ENCODE measurements around the gene CTSS. TPM values are rescaled to one million over a fixed set of nuclear protein-coding genes. Genes with fewer than 3 reads are reported as not detected.

The CTSS gene
- 10 to 100 TPM; 30.9 to 31.2 TPM for total RNA-seq
- polyA plus RNA-seq = 151 TPM

GRCh38 chr1:150765296-150765976, at the start of gene CTSS:
Gene CTSS (minus strand): TSS chr1:150765778. CDS start chr1:150764763, 1,015 bp downstream.
- no peaks in the 10 kb centered on the region for H3K36me3 ChIP-seq (ENCODE audit: insufficient read depth, low read length)
- H3K4me3 ChIP-seq (ENCODE audit: low read length) = peak within 1 kb of the TSS; percentile 61
- H3K27ac Mint-ChIP-seq = peak within 1 kb of the TSS; percentile 82 to 98 (median 96)
- no peaks in the 10 kb centered on the region for H3K27me3 ChIP-seq (ENCODE audit: insufficient read depth, low read length, poor library complexity, severe bottlenecking)
- no peaks in the 10 kb centered on the region for H3K9me3 ChIP-seq (ENCODE audit: low read length)
- peaks cover 28% of the 10 kb centered on the region for H3K4me1 ChIP-seq (ENCODE audit: insufficient read depth, low read length)
- H3K4me1 Mint-ChIP-seq = peaks cover 34 to 61% (median 51%) of the 10 kb centered on the region in 3 donors
- no peaks in the 10 kb centered on the region for H3K9me3 Mint-ChIP-seq
- H3K27ac ChIP-seq (ENCODE audit: low read depth, low read length) = peak within 1 kb of the TSS; percentile 63
- H3K4me3 Mint-ChIP-seq = peak within 1 kb of the TSS; percentile 88 to 96 (median 93)
- no peaks in the 10 kb centered on the region for H3K27me3 Mint-ChIP-seq
- ChIA-PET POLR2A (interaction anchor here (0.6 to 1.5 kb wide), 5 partner anchors 9 to 186 kb away, joined by 3 to 6 read pairs (median 4); partner anchors contain the start of genes GOLPH3L and MCL1), CTCF (no interaction called here)
- H3K36me3 Mint-ChIP-seq = peaks cover 6 to 28% (median 14%) of the 10 kb centered on the region in 3 donors
- peak in 2 of 5 donors; percentile 30 to 46 for DNase-seq

DNA sequence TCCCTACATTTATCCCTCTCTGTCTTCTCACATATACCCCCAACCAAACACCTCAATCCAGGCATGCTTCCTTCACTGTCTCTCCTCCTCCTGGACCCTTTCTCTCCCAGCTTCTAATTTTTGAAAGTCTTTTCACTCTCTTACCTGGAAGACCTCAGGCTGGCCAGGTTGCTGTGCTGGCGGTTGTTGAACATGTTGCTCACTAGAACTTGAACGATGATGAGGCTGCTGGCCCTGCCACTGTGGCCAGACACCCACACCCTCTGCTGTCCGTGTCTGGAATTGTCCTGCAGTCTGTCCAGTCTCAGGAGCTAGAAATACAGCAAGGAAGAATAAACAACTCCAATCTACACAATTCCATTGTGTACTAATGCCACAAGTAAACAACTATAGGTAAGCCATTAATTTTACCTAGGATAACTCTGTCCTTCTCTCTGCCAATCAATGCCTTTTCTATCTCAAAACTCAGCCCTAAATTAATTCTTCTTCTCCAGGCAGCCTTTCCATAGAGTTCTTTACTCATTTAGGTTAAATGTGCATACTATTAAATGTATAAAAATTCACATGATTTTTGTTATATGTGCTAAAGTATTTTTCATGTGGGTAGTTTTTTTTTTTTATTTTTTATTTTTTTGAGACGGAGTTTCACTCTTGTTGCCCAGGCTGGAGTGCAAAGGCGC, 47.6 kb upstream of the CTSS start:
- peaks cover 0 to 30% (median 18%) of the 10 kb centered on the region in 3 donors for H3K36me3 Mint-ChIP-seq
- POLR2A ChIA-PET = no interaction called here
- H3K4me3 Mint-ChIP-seq = no peak overlapping the region

GRCh38 chr1:150810958-150811659, 45.5 kb upstream of the CTSS start:
- H3K9me3 ChIP-seq (ENCODE audit: low read length) = no peaks in the 10 kb centered on the region
- ChIA-PET CTCF (no interaction called here), POLR2A (no interaction called here)
- Mint-ChIP-seq H3K9me3 (no peaks in the 10 kb centered on the region), H3K27ac (peak overlapping the region in 1 of 8 donors; percentile 36), H3K4me3 (no peak overlapping the region), H3K36me3 (peaks cover 0 to 12% (median 8%) of the 10 kb centered on the region in 3 donors), H3K27me3 (no peaks in the 10 kb centered on the region), H3K4me1 (peaks cover 0 to 7% (median 0%) of the 10 kb centered on the region in 3 donors)
- no peak overlapping the region for H3K27ac ChIP-seq (ENCODE audit: low read depth, low read length)
- H3K4me3 ChIP-seq (ENCODE audit: low read length) = no peak overlapping the region
- no peaks in the 10 kb centered on the region for H3K27me3 ChIP-seq (ENCODE audit: insufficient read depth, low read length, poor library complexity, severe bottlenecking)
- DNase-seq = no peak
- no peaks in the 10 kb centered on the region for H3K4me1 ChIP-seq (ENCODE audit: insufficient read depth, low read length)
- H3K36me3 ChIP-seq (ENCODE audit: insufficient read depth, low read length) = peaks cover 25% of the 10 kb centered on the region

More for the DNA sequence above, 47.6 kb upstream of the CTSS start:
- Histone ChIP-seq H3K4me3 (ENCODE audit: low read length) (no peak overlapping the region), H3K27me3 (ENCODE audit: insufficient read depth, low read length, poor library complexity, severe bottlenecking) (no peaks in the 10 kb centered on the region), H3K27ac (ENCODE audit: low read depth, low read length) (no peak overlapping the region), H3K36me3 (ENCODE audit: insufficient read depth, low read length) (peaks cover 36% of the 10 kb centered on the region), H3K9me3 (ENCODE audit: low read length) (no peaks in the 10 kb centered on the region), H3K4me1 (ENCODE audit: insufficient read depth, low read length) (no peaks in the 10 kb centered on the region)
- Mint-ChIP-seq H3K27me3 (no peaks in the 10 kb centered on the region), H3K27ac (no peak overlapping the region), H3K4me1 (peaks cover 0 to 1% (median 0%) of the 10 kb centered on the region in 3 donors), H3K9me3 (no peaks in the 10 kb centered on the region)
- CTCF ChIA-PET = interaction anchor here (1.4 kb wide), 1 partner anchor 252 kb away, joined by 4 read pairs; no protein-coding TSS in a partner anchor
- DNase-seq = no peak

DNA sequence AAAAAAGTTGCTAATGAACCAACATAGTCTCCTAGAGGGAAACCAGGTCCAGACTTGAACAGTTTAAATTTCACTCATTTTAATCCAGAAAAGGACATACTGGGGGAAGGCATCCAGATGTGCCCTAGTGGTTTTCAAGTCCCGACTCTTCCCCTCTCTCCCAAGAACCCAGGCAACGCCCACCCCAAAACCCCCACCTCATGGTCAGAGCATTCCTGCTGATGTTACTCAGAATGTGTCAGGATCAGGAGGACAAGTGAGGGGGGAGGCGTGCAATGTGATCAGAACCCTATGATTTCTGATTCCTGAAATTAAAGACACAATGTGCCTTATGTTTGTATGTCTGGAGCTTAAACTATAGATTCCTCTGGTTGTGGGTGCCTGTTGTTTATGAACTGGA, 44.1 kb upstream of the CTSS start:
- CTCF ChIA-PET = no interaction called here
- Histone ChIP-seq H3K9me3 (ENCODE audit: low read length) (no peaks in the 10 kb centered on the region), H3K4me3 (ENCODE audit: low read length) (no peak overlapping the region), H3K27me3 (ENCODE audit: insufficient read depth, low read length, poor library complexity, severe bottlenecking) (no peaks in the 10 kb centered on the region), H3K27ac (ENCODE audit: low read depth, low read length) (no peak overlapping the region), H3K36me3 (ENCODE audit: insufficient read depth, low read length) (peaks cover 22% of the 10 kb centered on the region), H3K4me1 (ENCODE audit: insufficient read depth, low read length) (no peaks in the 10 kb centered on the region)
- H3K36me3 Mint-ChIP-seq = peaks cover 0 to 5% (median 5%) of the 10 kb centered on the region in 3 donors
- H3K27ac Mint-ChIP-seq = peak overlapping the region in 1 of 8 donors; percentile 69
- DNase-seq = no peak
- H3K27me3 Mint-ChIP-seq = no peaks in the 10 kb centered on the region
- POLR2A ChIA-PET = no interaction called here
- H3K4me1 Mint-ChIP-seq = peaks cover 0 to 7% (median 0%) of the 10 kb centered on the region in 3 donors
- no peak overlapping the region for H3K4me3 Mint-ChIP-seq
- no peaks in the 10 kb centered on the region for H3K9me3 Mint-ChIP-seq

DNA sequence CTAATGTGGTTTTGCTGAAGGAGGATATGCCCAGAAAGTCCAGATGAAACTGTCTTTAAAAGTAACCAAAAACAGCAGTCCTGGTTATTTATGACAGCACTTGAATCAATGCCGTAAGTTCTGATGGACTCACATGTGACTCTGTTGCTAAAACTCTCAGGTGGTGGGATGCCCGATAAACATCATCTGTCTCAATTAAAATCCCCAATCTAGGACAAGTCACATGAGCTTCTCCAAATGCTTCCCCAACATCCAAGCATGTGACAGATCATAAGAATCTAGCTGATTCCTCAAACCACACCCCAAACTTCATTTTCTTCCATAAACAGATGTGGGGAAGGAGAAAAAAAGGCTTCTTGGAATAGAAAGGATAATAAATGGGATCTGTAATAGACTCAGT, 43.3 kb upstream of the CTSS start:
- CTCF ChIA-PET = no interaction called here
- POLR2A ChIA-PET = no interaction called here
- H3K4me1 Mint-ChIP-seq = peaks cover 0 to 7% (median 0%) of the 10 kb centered on the region in 3 donors

DNA sequence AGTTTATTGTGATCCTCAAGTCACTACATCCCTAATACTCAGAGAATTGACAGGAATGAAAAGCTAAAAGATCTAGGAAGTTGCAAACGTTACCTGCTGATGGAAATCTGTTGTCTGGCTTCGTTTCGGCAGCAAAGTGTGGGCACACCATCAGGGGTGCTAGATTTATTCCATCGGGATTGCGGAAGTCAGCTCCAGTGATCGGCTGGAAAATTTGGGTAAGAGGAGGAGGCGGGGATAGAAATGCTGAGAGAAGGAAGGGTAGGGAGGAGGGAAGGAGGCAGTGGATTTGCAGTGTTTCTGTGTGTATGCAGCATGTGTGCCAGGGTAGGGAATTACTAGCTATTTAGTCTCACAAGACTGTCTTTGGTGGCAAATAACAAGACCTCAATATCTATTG, 42.5 kb upstream of the CTSS start, which contains the start of gene CTSK:
Gene CTSK, minus strand, starts transcription at position 140 of the 400 bp plus-strand sequence. CDS start 1,455 bp downstream, outside the sequence.
- Histone ChIP-seq H3K27me3 (ENCODE audit: insufficient read depth, low read length, poor library complexity, severe bottlenecking) (no peaks in the 10 kb centered on the region), H3K4me1 (ENCODE audit: insufficient read depth, low read length) (no peaks in the 10 kb centered on the region), H3K9me3 (ENCODE audit: low read length) (no peaks in the 10 kb centered on the region), H3K27ac (ENCODE audit: low read depth, low read length) (no peak within 1 kb of the TSS), H3K36me3 (ENCODE audit: insufficient read depth, low read length) (peaks cover 17% of the 10 kb centered on the region), H3K4me3 (ENCODE audit: low read length) (no peak within 1 kb of the TSS)
- peaks cover 0 to 7% (median 0%) of the 10 kb centered on the region in 3 donors for H3K4me1 Mint-ChIP-seq
- peak within 1 kb of the TSS in 5 of 8 donors; percentile 3 to 45 (median 26) for H3K27ac Mint-ChIP-seq
- ChIA-PET CTCF (interaction anchor here (0.8 kb wide), 1 partner anchor 23 kb away, joined by 3 read pairs; no protein-coding TSS in a partner anchor), POLR2A (no interaction called here)
- H3K36me3 Mint-ChIP-seq = peaks cover 0 to 17% (median 8%) of the 10 kb centered on the region in 3 donors
- DNase-seq = no peak
- H3K27me3 Mint-ChIP-seq = no peaks in the 10 kb centered on the region
- no peaks in the 10 kb centered on the region for H3K9me3 Mint-ChIP-seq
- peak within 1 kb of the TSS in 2 of 7 donors; percentile 17 to 19 for H3K4me3 Mint-ChIP-seq

More for the DNA sequence above, 43.3 kb upstream of the CTSS start:
- Histone ChIP-seq H3K27me3 (ENCODE audit: insufficient read depth, low read length, poor library complexity, severe bottlenecking) (no peaks in the 10 kb centered on the region), H3K27ac (ENCODE audit: low read depth, low read length) (no peak overlapping the region), H3K9me3 (ENCODE audit: low read length) (no peaks in the 10 kb centered on the region), H3K4me1 (ENCODE audit: insufficient read depth, low read length) (no peaks in the 10 kb centered on the region), H3K36me3 (ENCODE audit: insufficient read depth, low read length) (peaks cover 19% of the 10 kb centered on the region), H3K4me3 (ENCODE audit: low read length) (no peak overlapping the region)
- H3K4me3 Mint-ChIP-seq = no peak overlapping the region
- H3K36me3 Mint-ChIP-seq = peaks cover 0 to 11% (median 4%) of the 10 kb centered on the region in 3 donors
- no peaks in the 10 kb centered on the region for H3K27me3 Mint-ChIP-seq
- peak overlapping the region in 2 of 8 donors; percentile 8 to 26 for H3K27ac Mint-ChIP-seq
- DNase-seq = no peak
- H3K9me3 Mint-ChIP-seq = no peaks in the 10 kb centered on the region

DNA sequence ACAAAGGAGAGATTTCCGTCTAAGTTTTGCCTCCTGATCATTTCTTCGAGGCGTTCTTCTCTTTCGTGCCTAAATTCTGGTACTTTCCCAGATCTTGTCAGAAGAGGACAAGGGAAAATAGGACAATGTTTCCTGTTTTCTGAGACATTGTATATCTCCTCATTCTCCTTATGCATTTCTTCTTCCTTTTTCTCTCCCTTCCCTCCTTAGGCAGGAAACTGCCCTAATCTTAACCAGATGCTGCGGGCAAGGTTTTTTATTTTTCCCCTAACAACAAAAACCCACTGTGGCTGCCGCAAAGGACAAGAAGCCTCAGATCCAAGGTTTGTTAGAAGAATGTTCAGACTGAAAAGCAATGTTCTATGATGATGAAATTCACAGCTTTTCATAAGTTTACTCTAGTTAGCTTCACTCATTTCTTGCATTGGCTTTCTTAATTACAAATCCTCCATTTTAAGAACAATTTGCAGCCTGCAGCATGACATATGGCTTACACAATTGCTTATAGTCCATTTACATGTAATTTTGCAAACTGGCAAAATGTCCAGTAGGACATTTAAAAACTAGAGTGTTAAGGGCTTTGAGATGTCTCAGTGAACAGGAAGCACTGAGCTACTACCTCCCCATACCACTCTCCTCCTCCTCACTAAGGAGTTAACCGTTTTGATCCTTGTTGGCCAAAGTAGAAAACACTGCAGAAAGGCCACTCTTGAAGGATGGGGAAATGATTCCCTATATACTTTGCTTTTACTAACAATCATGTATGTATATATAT, 41.9 kb upstream of the CTSS start:
- no peaks in the 10 kb centered on the region for H3K27me3 ChIP-seq (ENCODE audit: insufficient read depth, low read length, poor library complexity, severe bottlenecking)
- H3K27ac ChIP-seq (ENCODE audit: low read depth, low read length) = no peak overlapping the region
- peaks cover 0 to 21% (median 8%) of the 10 kb centered on the region in 3 donors for H3K36me3 Mint-ChIP-seq
- peak overlapping the region in 2 of 8 donors; percentile 3 to 45 for H3K27ac Mint-ChIP-seq
- no peaks in the 10 kb centered on the region for H3K27me3 Mint-ChIP-seq
- no peak for DNase-seq
- POLR2A ChIA-PET = no interaction called here
- no peaks in the 10 kb centered on the region for H3K9me3 Mint-ChIP-seq
- H3K4me3 ChIP-seq (ENCODE audit: low read length) = no peak overlapping the region
- H3K4me1 ChIP-seq (ENCODE audit: insufficient read depth, low read length) = no peaks in the 10 kb centered on the region
- H3K36me3 ChIP-seq (ENCODE audit: insufficient read depth, low read length) = peaks cover 10% of the 10 kb centered on the region
- peak overlapping the region in 2 of 7 donors; percentile 17 to 19 for H3K4me3 Mint-ChIP-seq
- H3K4me1 Mint-ChIP-seq = peaks cover 0 to 7% (median 0%) of the 10 kb centered on the region in 3 donors
- CTCF ChIA-PET = interaction anchor here (0.8 kb wide), 1 partner anchor 24 kb away, joined by 3 read pairs; no protein-coding TSS in a partner anchor
- H3K9me3 ChIP-seq (ENCODE audit: low read length) = no peaks in the 10 kb centered on the region

All from CD8-positive, alpha-beta memory T cell (primary cell).